ENCODE data around the gene NAT9. TPM values are rescaled to one million over a fixed set of nuclear protein-coding genes. Genes with fewer than 3 reads are reported as not detected.

The NAT9 gene
- total and polyA plus RNA-seq, 2 of the 4 experiments (the other 2 are of a cell fraction) = 48.9 to 62.0 TPM

- H2BK5ac ChIP-seq (ENCODE audit: low read depth, low read length, poor library complexity, severe bottlenecking) = no peak overlapping the region
- no peak overlapping the region for H3K27ac ChIP-seq (ENCODE audit: insufficient read depth, low read length)
- H3K4ac ChIP-seq (ENCODE audit: low read depth, low read length) = no peak overlapping the region
- H3K79me1 ChIP-seq (ENCODE audit: low read depth in 1 of 2, low read length in 2 of 2) = no peaks in the 10 kb centered on the region
- H4K8ac ChIP-seq (ENCODE audit: low read depth in 2 of 2, low read length in 2 of 2) = no peak overlapping the region
- H2BK15ac ChIP-seq (ENCODE audit: low read depth, low read length) = no peak overlapping the region
- no peak overlapping the region for H3K18ac ChIP-seq (ENCODE audit: low read depth, low read length)
- BruUV-seq (replicated peaks) = no TSS peak
- H4K91ac ChIP-seq (ENCODE audit: insufficient read depth, low read depth, low read length) = no peak overlapping the region
- H3K9me1 ChIP-seq (ENCODE audit: insufficient read depth, low read length) = no peaks in the 10 kb centered on the region
- no peak overlapping the region for H2AK5ac ChIP-seq (ENCODE audit: low read depth, low read length)
- no peak overlapping the region for H2BK120ac ChIP-seq (ENCODE audit: low read depth, low read length)
- H3K23ac ChIP-seq (ENCODE audit: low read depth, low read length) = no peak overlapping the region
- dilution Hi-C loops (cut with HindIII; ENCODE audit: low sequenced_read_pairs, unreplicated experiment) (no loop called here), intact Hi-C loops (cut with micrococcal nuclease) (no loop called here), in situ Hi-C loops (cut with MboI; ENCODE audit: low sequenced_read_pairs) (no loop called here)
- no peaks in the 10 kb centered on the region for H3K9me3 ChIP-seq (ENCODE audit: control insufficient read depth, insufficient read depth, low read length)
- H3K36me3 ChIP-seq (ENCODE audit: control insufficient read depth, insufficient read depth, low read length) = peaks cover 43% of the 10 kb centered on the region
- H3K14ac ChIP-seq (replicated peaks; ENCODE audit: low read depth, low read length) = no peak overlapping the region
- DNase-seq = peak; percentile 36
- no peak overlapping the region for H4K5ac ChIP-seq (ENCODE audit: low read depth, low read length)
- H4K20me1 ChIP-seq (ENCODE audit: insufficient read depth, low read length) = no peaks in the 10 kb centered on the region
- no peak overlapping the region for H2AK9ac ChIP-seq (replicated peaks; ENCODE audit: low read depth, low read length, poor library complexity)
- no peak overlapping the region for H3K9ac ChIP-seq (ENCODE audit: low read depth, low read length)
- H3K56ac ChIP-seq (ENCODE audit: extremely low read depth, insufficient read depth, low read length) = no peak overlapping the region
- no peaks in the 10 kb centered on the region for H3K4me1 ChIP-seq (ENCODE audit: control insufficient read depth, insufficient read depth, low read length)
- ChIA-PET POLR2A (ENCODE audit: unreplicated experiment) (no interaction called here), CTCF (no interaction called here)
- no peak overlapping the region for H3K4me3 ChIP-seq (ENCODE audit: insufficient read depth, low read depth, low read length)
- H2BK20ac ChIP-seq (ENCODE audit: low read depth, low read length) = no peak overlapping the region
- H2AFZ ChIP-seq (replicated peaks; ENCODE audit: low read length, poor library complexity) = peak overlapping the region; percentile 28
- no peak for TF ChIP-seq RAD21 (IDR thresholded peaks at IDR 0.05; ENCODE audit: low read length)
- TF ChIP-seq CEBPB (IDR thresholded peaks at IDR 0.05; ENCODE audit: low read depth, low read length) = no peak
- TF ChIP-seq CTCF (conservative IDR thresholded peaks at IDR 0.05; ENCODE audit: low read depth, low read length) = no peak
- TF ChIP-seq NFE2L2 (IDR thresholded peaks at IDR 0.05; ENCODE audit: low read depth, low read length) = no peak
- no peak for TF ChIP-seq SMC3 (IDR thresholded peaks at IDR 0.05; ENCODE audit: low read depth, low read length)
- peak; percentile 14; the same call in 1 of the 2 replicates for TF ChIP-seq FOS (IDR thresholded peaks at IDR 0.05; ENCODE audit: low read depth, low read length)
- peak; percentile 66 for ATAC-seq (ENCODE audit: low read depth)
- H3K27me3 ChIP-seq (ENCODE audit: control insufficient read depth, insufficient read depth, low read length) = no peaks in the 10 kb centered on the region
- no peak overlapping the region for H3K4me2 ChIP-seq (ENCODE audit: low read depth, low read length)
- 94% methylated on average over 3 of the region's 8 CpGs; no CpG with 5 or more reads in 1 of the 2 experiments for WGBS, 2 experiments (ENCODE audit: extremely low coverage in 2 of 2, insufficient read length in 1 of 2)
Measured at GRCh38 chr17:74798239-74798707, 22.1 kb upstream of the NAT9 start.

All from IMR-90 (cell line).